Measurements from ENCODE around the gene ATXN2. TPM values are rescaled to one million over a fixed set of nuclear protein-coding genes. Genes with fewer than 3 reads are reported as not detected.

ATXN2 gene
- total RNA-seq, 3 donors from 2014 or later, result 36.6 to 66.2 (median 64.0) TPM

- H3K27me3 ChIP-seq, result no peaks in the 10 kb centered on the region
- no peaks in the 10 kb centered on the region for H3K4me1 ChIP-seq
- H3K4me3 ChIP-seq, result no peak overlapping the region
- no peak for DNase-seq (ENCODE audit: low spot score in 2 of 2)
- TF ChIP-seq CTCF (IDR thresholded peaks at IDR 0.05) (no peak), POLR2A (IDR thresholded peaks at IDR 0.05) (no peak), POLR2AphosphoS5 (IDR thresholded peaks at IDR 0.05) (no peak)
- no peaks in the 10 kb centered on the region for H3K9me3 ChIP-seq
- intact Hi-C loops (cut with DNase I; ENCODE audit: low total_unique reads), result no loop called here
- H3K27ac ChIP-seq, result no peak overlapping the region
- no peaks in the 10 kb centered on the region for H3K36me3 ChIP-seq
Measured at GRCh38 chr12:111582133-111582747, 16.9 kb downstream of the ATXN2 start.

- no peaks in the 10 kb centered on the region for H3K9me3 ChIP-seq
- H3K27ac ChIP-seq, result no peak overlapping the region
- H3K36me3 ChIP-seq, result no peaks in the 10 kb centered on the region
- DNase-seq (ENCODE audit: low spot score in 2 of 2), result no peak
- no peak overlapping the region for H3K4me3 ChIP-seq
- H3K4me1 ChIP-seq, result no peaks in the 10 kb centered on the region
- no peak for TF ChIP-seq POLR2AphosphoS5 (IDR thresholded peaks at IDR 0.05)
- no peak for TF ChIP-seq POLR2A (IDR thresholded peaks at IDR 0.05)
- no peak for TF ChIP-seq CTCF (IDR thresholded peaks at IDR 0.05)
- H3K27me3 ChIP-seq, result no peaks in the 10 kb centered on the region
- intact Hi-C loops (cut with DNase I; ENCODE audit: low total_unique reads), result no loop called here
Measured at GRCh38 chr12:111581434-111582132, 17.5 kb downstream of the ATXN2 start.

- Histone ChIP-seq H3K4me1 (no peaks in the 10 kb centered on the region), H3K36me3 (no peaks in the 10 kb centered on the region), H3K4me3 (no peak overlapping the region), H3K27ac (no peak overlapping the region), H3K9me3 (no peaks in the 10 kb centered on the region), H3K27me3 (no peaks in the 10 kb centered on the region)
- intact Hi-C loops (cut with DNase I; ENCODE audit: low total_unique reads), result no loop called here
- no peak for DNase-seq (ENCODE audit: low spot score in 2 of 2)
- TF ChIP-seq CTCF (IDR thresholded peaks at IDR 0.05), result no peak
- TF ChIP-seq POLR2A (IDR thresholded peaks at IDR 0.05), result no peak
- no peak for TF ChIP-seq POLR2AphosphoS5 (IDR thresholded peaks at IDR 0.05)
Measured at GRCh38 chr12:111580737-111581136, 18.4 kb downstream of the ATXN2 start.

- Histone ChIP-seq H3K27me3 (no peaks in the 10 kb centered on the region), H3K27ac (no peak overlapping the region), H3K9me3 (no peaks in the 10 kb centered on the region), H3K4me1 (no peaks in the 10 kb centered on the region), H3K36me3 (no peaks in the 10 kb centered on the region), H3K4me3 (no peak overlapping the region)
- no peak for DNase-seq (ENCODE audit: low spot score in 2 of 2)
- TF ChIP-seq POLR2A (IDR thresholded peaks at IDR 0.05) (no peak), CTCF (IDR thresholded peaks at IDR 0.05) (no peak), POLR2AphosphoS5 (IDR thresholded peaks at IDR 0.05) (no peak)
- intact Hi-C loops (cut with DNase I; ENCODE audit: low total_unique reads), result no loop called here
Measured at GRCh38 chr12:111580119-111580425, 19.0 kb downstream of the ATXN2 start.

GRCh38 chr12:111578971-111579340 lies 20.2 kb downstream of the ATXN2 start:
- intact Hi-C loops (cut with DNase I; ENCODE audit: low total_unique reads), result no loop called here
- H3K4me1 ChIP-seq, result no peaks in the 10 kb centered on the region
- no peaks in the 10 kb centered on the region for H3K27me3 ChIP-seq
- H3K36me3 ChIP-seq, result no peaks in the 10 kb centered on the region
- no peak for DNase-seq (ENCODE audit: low spot score in 2 of 2)
- no peaks in the 10 kb centered on the region for H3K9me3 ChIP-seq
- no peak overlapping the region for H3K27ac ChIP-seq
- TF ChIP-seq CTCF (IDR thresholded peaks at IDR 0.05) (no peak), POLR2AphosphoS5 (IDR thresholded peaks at IDR 0.05) (no peak), POLR2A (IDR thresholded peaks at IDR 0.05) (no peak)
- H3K4me3 ChIP-seq, result no peak overlapping the region

Measured in breast epithelium (tissue), 4 donors.